Suprapubic skin (tissue), 3 donors: ENCODE data around the gene KDM2B.

Experiments used
- CTCF ChIP-seq, 2 donors: fragments of 200-600 bp in 1 of 2; fragments of 450-650 bp in 1 of 2; sonication (generic) in 1 of 2; IDR thresholded peaks; one replicate each; pipeline ENCODE4 v1.5.1; 2016 to 2019; ENCODE audit warnings: antibody characterized with exemption in 2 of 2, mild to moderate bottlenecking in 1 of 2, moderate library complexity in 1 of 2
- POLR2A ChIP-seq, 2 donors: fragments of 450-650 bp; IDR thresholded peaks; one replicate each; pipeline ENCODE4 v1.6.1; 2017; ENCODE audit warnings: antibody characterized with exemption in 2 of 2, mild to moderate bottlenecking in 2 of 2, moderate library complexity in 2 of 2

GRCh38 chr12:121398355-121398754 is 182.5 kb downstream of the KDM2B start:
- TF ChIP-seq CTCF (IDR thresholded peaks at IDR 0.05) (no peak), POLR2A (IDR thresholded peaks at IDR 0.05) (no peak)
